GM04504 (cell line): Measurements from ENCODE around the gene HES2.
"Not testable (repeated sequence)": the region's sequence is repeated elsewhere in the genome, so short reads cannot be mapped to it uniquely, and the experiment has no call there.

Experiments
- DNase-seq: peaks from one replicate; pipeline ENCODE4 v3.0.0-alpha.2; 2012; ENCODE audit warnings: low read depth

Gene HES2

DNA sequence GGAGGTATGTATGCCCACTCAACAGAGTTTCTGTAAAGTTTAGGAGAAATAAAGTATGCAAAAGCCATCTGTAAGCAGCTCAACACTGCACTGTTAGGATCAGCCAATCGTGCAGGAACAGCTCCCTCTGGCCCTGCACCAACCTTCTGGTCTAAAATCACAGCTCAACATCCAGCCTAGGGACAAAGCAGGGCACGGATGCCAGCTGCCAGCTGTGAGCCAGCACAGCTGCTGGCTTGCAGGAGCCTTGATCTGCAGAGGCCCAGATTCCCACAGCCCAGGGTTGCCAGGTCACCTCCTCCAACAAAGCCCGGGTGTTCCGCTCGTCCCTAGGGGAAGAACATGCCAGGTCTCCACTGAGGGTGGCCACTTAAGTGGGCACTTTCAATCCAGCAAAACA lies 34.8 kb downstream of the HES2 start:
- no peak for DNase-seq

DNA sequence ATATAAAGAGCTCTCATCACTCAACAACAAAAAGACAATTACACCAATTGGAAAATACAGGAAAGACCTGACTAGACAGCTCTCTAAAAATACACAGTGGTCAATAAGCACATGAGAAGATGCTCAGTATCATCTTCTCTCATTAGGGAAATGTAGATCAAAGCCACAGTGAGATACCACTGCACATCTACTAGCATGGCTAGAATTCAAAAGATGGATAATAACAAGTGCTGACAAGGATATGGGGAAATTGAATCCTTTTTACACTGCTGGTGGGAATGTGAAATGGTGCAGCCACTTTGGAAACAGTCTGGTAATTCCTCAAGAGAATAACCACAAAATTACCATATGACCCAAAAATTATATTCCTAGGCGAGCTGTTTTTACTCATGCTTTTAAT lies 35.6 kb downstream of the HES2 start:
- no peak for DNase-seq

DNA sequence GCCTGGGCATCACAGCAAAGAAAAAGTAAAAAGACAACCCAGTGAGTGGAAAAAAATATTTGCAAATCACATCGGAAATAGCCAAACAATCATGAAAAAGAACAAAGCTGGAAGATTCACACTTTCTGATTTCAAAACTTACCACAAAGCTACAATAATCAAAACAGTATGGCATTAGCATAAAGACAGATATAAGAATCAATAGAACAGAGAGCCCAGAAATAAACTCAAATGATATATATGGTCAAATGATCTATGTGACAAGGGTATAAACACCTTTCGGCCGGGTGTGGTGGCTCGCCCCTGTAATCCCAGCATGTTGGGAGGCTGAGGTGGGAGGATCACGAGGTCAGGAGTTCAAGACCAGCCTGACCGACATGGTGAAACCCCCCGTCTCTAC lies 39.7 kb downstream of the HES2 start:
- DNase-seq: no peak

DNA sequence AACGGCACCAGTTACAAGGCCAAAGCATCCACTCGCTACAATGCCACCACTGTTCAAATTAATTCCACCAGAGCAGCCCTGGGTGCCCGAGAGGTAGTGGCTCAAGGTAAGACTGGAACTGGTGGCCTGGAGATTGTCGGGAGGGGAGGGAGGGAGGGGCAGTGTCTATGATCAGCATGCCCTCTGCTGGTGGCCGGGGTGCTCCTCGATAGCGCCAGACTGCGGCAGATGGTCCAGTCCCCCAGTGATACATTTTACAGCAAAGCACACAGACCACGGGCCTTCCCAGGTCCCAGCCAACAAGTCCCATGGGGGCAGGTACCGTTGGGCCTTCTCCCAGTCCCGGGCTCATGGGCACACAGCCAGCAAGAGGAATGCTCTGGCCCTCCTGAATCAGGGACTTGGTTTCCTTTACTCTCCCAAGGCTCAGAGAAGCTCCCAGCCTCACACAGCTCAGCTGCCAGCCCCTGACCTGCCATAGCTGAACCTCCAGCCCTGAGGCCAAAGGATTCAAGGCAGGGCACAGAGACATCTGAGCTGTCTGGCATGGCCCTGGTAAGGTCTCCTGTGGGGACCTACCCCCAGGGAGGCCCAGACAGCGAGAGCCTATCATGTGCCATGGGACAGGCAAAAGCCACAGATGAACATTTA lies 41.5 kb downstream of the HES2 start:
- DNase-seq: no peak

DNA sequence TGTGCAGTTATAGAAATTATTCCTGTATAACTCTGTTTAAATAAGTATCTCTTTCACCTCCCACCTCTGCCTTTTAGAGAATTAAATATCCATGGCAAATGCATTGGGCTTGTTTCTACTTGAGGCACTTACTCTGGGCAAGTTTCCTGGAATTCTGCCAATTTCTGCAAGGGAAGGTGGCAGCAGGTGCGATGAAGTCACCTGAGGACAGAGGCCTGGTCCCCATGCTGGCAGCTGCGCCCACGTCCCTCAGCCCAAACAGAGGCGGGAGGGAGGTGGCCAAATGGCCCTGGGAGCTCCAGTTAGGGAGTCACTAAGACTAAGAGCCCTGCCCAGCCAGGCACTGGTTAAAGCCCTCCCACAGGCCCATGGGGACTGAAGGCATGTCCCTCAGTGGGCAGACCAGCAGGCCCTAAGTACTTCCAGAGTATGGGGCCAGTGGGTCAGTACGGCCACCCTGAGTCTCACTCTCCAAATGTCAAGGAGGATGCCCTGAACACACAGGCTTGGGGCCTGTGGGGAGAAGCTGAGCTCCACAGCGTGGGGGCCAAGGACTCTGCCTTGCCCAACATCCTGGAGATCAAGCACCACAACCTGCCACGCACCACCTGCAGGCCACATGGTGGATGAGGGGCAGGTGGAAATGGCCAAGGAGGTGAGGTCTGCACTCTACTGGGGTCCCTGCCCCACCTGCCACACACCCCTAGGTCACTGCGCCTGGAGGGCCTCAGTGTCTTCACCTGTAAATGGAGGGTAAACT lies 45.6 kb downstream of the HES2 start:
- no peak for DNase-seq

DNA sequence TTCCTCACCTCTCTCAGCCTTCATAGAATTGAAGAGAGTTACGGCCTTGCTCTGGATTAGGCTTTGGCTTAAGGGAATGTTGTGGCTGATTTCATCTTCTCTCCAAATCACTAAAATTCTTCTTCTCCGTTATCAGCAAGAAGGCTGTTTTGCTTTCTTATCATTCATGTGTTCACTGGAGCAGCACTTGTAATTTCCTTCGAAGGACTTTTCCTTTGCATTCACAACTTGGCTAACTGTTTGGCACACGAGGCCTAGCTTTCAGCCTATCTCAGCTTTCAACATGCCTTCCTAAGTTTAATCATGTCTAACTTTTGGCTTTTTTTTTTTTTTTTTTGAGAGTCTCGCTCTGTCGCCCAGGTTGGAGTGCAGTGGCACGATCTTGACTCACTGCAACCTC lies 47.5 kb downstream of the HES2 start:
- not testable (repeated sequence) for DNase-seq

DNA sequence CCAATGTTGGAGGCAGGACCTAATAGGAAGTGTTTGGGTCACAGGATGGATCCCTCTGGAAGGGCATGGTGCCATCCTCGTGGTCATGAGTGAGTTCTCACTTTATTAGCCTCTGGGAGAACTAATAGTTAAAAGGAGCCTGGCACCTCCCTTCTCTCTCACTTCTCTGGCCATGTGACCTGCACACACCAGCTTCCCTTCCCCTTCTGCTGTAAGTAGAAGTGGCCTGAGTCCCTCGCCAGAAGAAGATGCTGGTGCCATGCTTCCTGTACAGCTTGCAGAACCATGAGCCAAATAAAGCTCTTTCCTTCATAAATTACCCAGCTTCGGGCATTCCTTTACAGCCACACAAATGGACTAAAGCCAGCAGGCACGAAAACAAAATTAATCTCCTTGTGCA lies 49.7 kb downstream of the HES2 start:
- no peak for DNase-seq

DNA sequence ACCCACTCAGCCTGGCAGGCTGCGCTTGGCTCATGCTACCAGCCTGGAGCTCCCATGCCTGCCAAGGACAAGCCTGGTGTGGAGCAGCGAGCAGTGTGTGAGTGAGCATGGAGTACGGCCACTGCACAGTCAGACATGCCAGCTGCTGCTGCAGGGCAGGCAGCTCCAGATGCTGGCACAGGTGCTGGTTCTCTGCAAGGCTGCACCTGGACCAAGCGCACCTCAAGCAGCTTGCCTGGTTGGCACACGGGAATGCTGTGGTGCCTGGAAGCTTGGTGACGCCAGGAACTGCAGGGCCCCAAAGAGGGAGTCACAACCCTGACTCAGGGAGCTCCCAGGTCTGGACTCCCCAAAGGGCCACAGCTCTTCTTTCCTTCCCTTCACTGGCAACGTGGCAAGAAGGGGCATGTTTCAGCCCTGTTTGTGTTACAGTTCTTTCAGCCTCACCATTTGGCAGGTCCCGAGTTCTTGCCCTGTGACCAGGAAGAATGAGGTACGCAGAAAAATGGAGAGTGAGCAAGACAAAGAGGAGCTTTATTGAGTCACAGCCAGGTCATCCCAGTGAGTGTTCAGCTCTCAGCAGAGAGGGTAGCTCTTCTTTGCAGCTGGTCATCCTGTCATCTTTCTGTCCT lies 52.2 kb downstream of the HES2 start:
- DNase-seq: no peak

DNA sequence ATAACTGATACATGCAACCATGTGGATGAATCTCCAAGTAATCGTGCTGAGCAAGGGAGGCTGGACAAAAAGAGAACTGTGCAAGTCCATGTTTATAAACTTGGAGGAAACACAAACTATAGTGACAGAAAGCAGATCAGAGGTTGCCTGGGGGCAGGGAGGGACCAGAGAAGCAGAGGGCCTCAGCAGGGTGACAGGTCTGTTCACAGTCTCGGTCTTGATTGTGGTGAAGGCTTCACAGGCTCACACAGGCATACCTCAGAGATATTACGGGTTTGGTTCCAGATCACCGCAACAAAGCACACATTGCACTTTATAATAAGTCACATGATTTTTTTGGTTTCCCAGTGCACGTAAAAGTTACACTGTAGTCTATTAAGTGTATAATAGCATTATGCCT lies 54.7 kb downstream of the HES2 start:
- DNase-seq: no peak

DNA sequence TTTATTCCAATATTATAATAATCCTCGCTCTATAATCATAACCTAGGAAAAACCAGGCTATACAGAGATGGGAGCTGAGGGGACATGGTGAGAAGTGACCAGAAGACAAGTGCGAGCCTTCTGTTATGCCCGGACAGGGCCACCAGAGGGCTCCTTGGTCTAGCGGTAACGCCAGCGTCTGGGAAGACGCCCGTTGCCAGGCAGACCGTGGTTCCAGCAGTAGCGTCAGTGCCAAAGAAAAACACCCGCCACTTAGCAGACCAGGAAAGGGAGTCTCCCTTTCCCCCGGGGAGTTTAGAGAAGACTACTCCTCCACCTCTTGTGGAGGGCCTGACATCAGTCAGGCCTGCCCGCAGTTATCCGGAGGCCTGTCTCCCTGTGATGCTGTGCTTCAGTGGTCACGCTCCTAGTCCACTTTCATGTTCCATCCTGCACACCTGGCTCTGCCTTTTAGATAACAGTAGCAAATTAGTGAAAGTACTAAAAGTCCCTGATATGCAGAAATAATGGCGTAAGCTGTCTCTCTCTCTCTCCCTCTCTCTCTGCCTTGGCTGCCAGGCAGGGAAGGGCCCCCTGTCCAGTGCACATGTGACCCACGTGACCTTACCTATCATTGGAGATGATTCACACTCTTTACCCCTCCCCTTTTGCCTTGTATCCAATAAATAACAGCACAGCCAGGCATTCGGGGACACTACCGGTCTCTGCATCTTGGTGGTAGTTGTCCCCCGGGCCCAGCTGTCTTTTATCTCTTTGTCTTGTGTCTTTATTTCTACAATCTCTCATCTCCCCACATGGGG lies 56.4 kb downstream of the HES2 start:
- DNase-seq: not testable (repeated sequence)
